T-cell (primary cell): ENCODE results near the gene BABAM2. TPM values are rescaled to one million over a fixed set of nuclear protein-coding genes. Genes with fewer than 3 reads are reported as not detected.

Experiments
- ATAC-seq, 4 experiments: fragments of 200-7000 bp in 3 of 4; fragments of 150-1000 bp in 1 of 4; cut with Tn5 transposase; replicated peaks in 1 of 4; 1 replicate in 3 of 4; 2 replicates in 1 of 4; pipeline ENCODE4 v1.10.0; 2021; ENCODE audit warnings: moderate library complexity in 3 of 4, mild to moderate bottlenecking in 2 of 4, moderate number of reproducible peaks in 1 of 4
- CTCF ChIA-PET, 2 donors: fragments of 300-600 bp; sonication (Branson Sonifier 250); formaldehyde crosslinking; loops; one replicate each; lab custom pipeline; 2022; ENCODE audit warnings: antibody characterized with exemption in 2 of 2; lab: Charles Lee
- POLR2A ChIA-PET, 2 donors: fragments of 300-600 bp; sonication (Branson Sonifier 250); formaldehyde crosslinking; loops; one replicate each; lab custom pipeline; 2022; ENCODE audit warnings: antibody characterized with exemption in 2 of 2; lab: Charles Lee
- DNase-seq, 35 experiments: peaks; one replicate each; pipeline versions ENCODE4 v3.0.0 to v3.0.0-alpha.2; 2013 to 2023
- H3K27ac ChIP-seq: one replicate; pipeline ENCODE4 v1.5.1; 2013; ENCODE audit warnings: low read length
- H3K27me3 ChIP-seq, 2 experiments: replicated peaks in 1 of 2; 1 replicate in 1 of 2; 2 replicates in 1 of 2; pipeline versions ENCODE4 v1.6.1 to v1.7.0; 2013; ENCODE audit warnings: low read length in 1 of 2, mixed read lengths in 1 of 2; ENCODE audit not compliant: control insufficient read depth in 2 of 2, insufficient read depth in 2 of 2; ENCODE audit errors: extremely low read depth in 1 of 2
- H3K36me3 ChIP-seq, 2 donors: 1 replicate in 1 of 2; 2 replicates in 1 of 2; pipeline versions ENCODE4 v1.6.1 to v1.7.0; 2013; ENCODE audit warnings: low read length in 1 of 2; ENCODE audit not compliant: control insufficient read depth in 2 of 2, insufficient read depth in 1 of 2; ENCODE audit errors: extremely low read depth in 1 of 2
- H3K4me1 ChIP-seq, 2 experiments: 1 replicate in 1 of 2; 2 replicates in 1 of 2; pipeline versions ENCODE4 v1.6.1 to v1.7.0; 2013; ENCODE audit warnings: low read length in 2 of 2, mixed read lengths in 1 of 2; ENCODE audit not compliant: insufficient read depth in 2 of 2, control insufficient read depth in 1 of 2; ENCODE audit errors: extremely low read depth in 1 of 2
- H3K4me3 ChIP-seq, 2 donors: 1 replicate in 1 of 2; 2 replicates in 1 of 2; pipeline versions ENCODE4 v1.5.1 to v1.7.0; 2013; ENCODE audit warnings: mild to moderate bottlenecking in 2 of 2, low read length in 1 of 2, moderate library complexity in 1 of 2; ENCODE audit not compliant: control insufficient read depth in 1 of 2; ENCODE audit errors: extremely low read depth in 1 of 2
- H3K9me3 ChIP-seq: 2 replicates; pipeline ENCODE4 v1.7.0; 2013
- H3K27ac Mint-ChIP-seq, 2 donors: one replicate each; pipeline ENCODE4 v1.8.0; 2020 to 2021; ENCODE audit warnings: mild to moderate bottlenecking in 2 of 2, mixed read lengths in 2 of 2
- H3K27me3 Mint-ChIP-seq, 2 donors: one replicate each; pipeline ENCODE4 v1.8.0; 2021 to 2022; ENCODE audit warnings: mixed read lengths in 2 of 2
- H3K36me3 Mint-ChIP-seq: one replicate; pipeline ENCODE4 v1.8.0; 2021; ENCODE audit warnings: mixed read lengths
- H3K4me1 Mint-ChIP-seq, 3 donors: one replicate each; pipeline ENCODE4 v1.8.0; 2020 to 2022; ENCODE audit warnings: mixed read lengths in 3 of 3, mild to moderate bottlenecking in 1 of 3
- H3K4me3 Mint-ChIP-seq, 3 donors: one replicate each; pipeline ENCODE4 v1.8.0; 2020 to 2022; ENCODE audit warnings: mild to moderate bottlenecking in 3 of 3, mixed read lengths in 3 of 3, moderate library complexity in 3 of 3
- H3K9me3 Mint-ChIP-seq, 3 donors: one replicate each; pipeline ENCODE4 v1.8.0; 2020 to 2022; ENCODE audit warnings: mixed read lengths in 3 of 3
- WGBS: methylation state at CpG from one replicate; pipeline ENCODE4 v1.1.5; 2013; ENCODE audit warnings: missing lambda C conversion rate; ENCODE audit not compliant: insufficient coverage; 5-methylcytosine and 5-hydroxymethylcytosine counted together
- total RNA-seq, 35 experiments: library from RNA in 6 of 35; stranded (reverse) in 6 of 35; fragments of 120-200 nt in 1 of 35; gene quantifications; one replicate each; pipeline versions ENCODE4 v1.2.1 to v1.2.4 and lab custom pipeline; 2013 to 2026

Gene BABAM2
- total RNA-seq, 5 donors from 2014 or later (not counting 1 experiment from before 2014, with no cell fraction given): 28.4 to 45.2 (median 37.4) TPM

DNA sequence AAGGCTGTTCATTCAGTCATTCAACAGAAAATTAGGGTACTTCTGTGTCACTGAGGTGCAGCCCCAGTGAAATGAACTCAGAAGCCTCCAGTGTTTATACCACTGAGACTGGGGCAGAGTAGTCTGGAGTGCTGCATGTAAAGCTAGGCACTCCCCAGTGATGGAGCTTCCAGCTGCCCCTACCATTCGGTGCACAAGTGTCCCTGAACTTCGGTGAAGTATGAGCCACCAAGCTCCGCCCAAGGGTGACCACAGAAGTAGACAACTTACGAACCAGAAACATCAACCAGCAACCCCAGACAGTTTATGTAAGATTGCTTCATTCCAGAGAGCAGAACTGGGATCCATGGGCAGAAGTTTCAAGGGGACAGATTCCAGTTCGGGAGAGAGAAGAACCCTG lies 431.5 kb downstream of the BABAM2 start:
- peaks cover 2 to 16% (median 4%) of the 10 kb centered on the region in 3 donors for H3K4me1 Mint-ChIP-seq
- ATAC-seq (no peak), DNase-seq (no peak)
- Histone ChIP-seq H3K9me3 (no peaks in the 10 kb centered on the region), H3K27me3 (no peaks in the 10 kb centered on the region), H3K27ac (no peak overlapping the region), H3K4me3 (no peak overlapping the region), H3K36me3 (peaks cover 0 to 3% of the 10 kb centered on the region in 2 donors), H3K4me1 (no peaks in the 10 kb centered on the region)
- H3K27ac Mint-ChIP-seq: no peak overlapping the region
- no peaks in the 10 kb centered on the region for H3K27me3 Mint-ChIP-seq
- no peaks in the 10 kb centered on the region for H3K9me3 Mint-ChIP-seq
- 98% methylated on average over 5 of the region's 5 CpGs for WGBS
- no peak overlapping the region for H3K4me3 Mint-ChIP-seq
- H3K36me3 Mint-ChIP-seq: peaks cover 7% of the 10 kb centered on the region
- CTCF ChIA-PET: no interaction called here
- POLR2A ChIA-PET: no interaction called here

DNA sequence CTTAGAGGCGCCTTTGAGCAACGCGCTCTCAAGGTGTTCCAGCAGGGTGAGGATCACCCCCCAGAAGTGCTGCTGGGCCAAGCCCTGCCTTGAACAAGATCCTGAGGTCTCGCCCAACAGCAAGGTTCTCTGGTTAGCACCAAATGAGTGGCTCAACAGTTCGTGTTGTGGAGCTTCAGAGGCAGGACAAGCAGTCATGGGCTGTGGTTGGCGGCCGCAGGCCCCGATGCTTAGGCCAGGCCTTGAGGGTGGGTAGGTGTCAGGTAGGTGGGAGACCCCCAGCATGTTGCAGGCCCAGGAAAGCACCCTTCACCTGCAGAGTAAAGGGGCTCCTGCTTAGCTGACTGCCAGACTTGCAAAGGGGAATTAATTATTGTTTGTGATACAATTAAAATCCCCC lies 431.9 kb downstream of the BABAM2 start:
- no peaks in the 10 kb centered on the region for H3K9me3 Mint-ChIP-seq
- peaks cover 0 to 3% of the 10 kb centered on the region in 2 donors for H3K36me3 ChIP-seq

GRCh38 chr2:28322981-28323396 lies 432.5 kb downstream of the BABAM2 start:
- Mint-ChIP-seq H3K9me3 (no peaks in the 10 kb centered on the region), H3K27ac (no peak overlapping the region), H3K27me3 (no peaks in the 10 kb centered on the region), H3K4me1 (peaks cover 2 to 16% (median 4%) of the 10 kb centered on the region in 3 donors), H3K36me3 (peaks cover 6% of the 10 kb centered on the region), H3K4me3 (no peak overlapping the region)
- peaks cover 0 to 3% of the 10 kb centered on the region in 2 donors for H3K36me3 ChIP-seq
- no peaks in the 10 kb centered on the region for H3K27me3 ChIP-seq
- no peak overlapping the region for H3K27ac ChIP-seq
- no peak overlapping the region for H3K4me3 ChIP-seq
- no peaks in the 10 kb centered on the region for H3K9me3 ChIP-seq
- H3K4me1 ChIP-seq: no peaks in the 10 kb centered on the region
- ATAC-seq (no peak), DNase-seq (no peak)
- ChIA-PET CTCF (no interaction called here), POLR2A (no interaction called here)
- WGBS: 100% methylated on average over 2 of the region's 6 CpGs

More for the DNA sequence above, 431.9 kb downstream of the BABAM2 start:
- Histone ChIP-seq H3K27me3 (no peaks in the 10 kb centered on the region), H3K9me3 (no peaks in the 10 kb centered on the region), H3K4me1 (no peaks in the 10 kb centered on the region), H3K4me3 (no peak overlapping the region), H3K27ac (no peak overlapping the region)
- Mint-ChIP-seq H3K27ac (no peak overlapping the region), H3K4me1 (peaks cover 2 to 16% (median 4%) of the 10 kb centered on the region in 3 donors), H3K27me3 (no peaks in the 10 kb centered on the region), H3K4me3 (no peak overlapping the region), H3K36me3 (peaks cover 8% of the 10 kb centered on the region)
- DNase-seq (no peak), ATAC-seq (no peak)
- POLR2A ChIA-PET: no interaction called here
- CTCF ChIA-PET: no interaction called here
- 100% methylated on average over 6 of the region's 8 CpGs for WGBS

GRCh38 chr2:28325173-28325566 lies 434.6 kb downstream of the BABAM2 start:
- no peaks in the 10 kb centered on the region for H3K9me3 ChIP-seq
- Mint-ChIP-seq H3K9me3 (no peaks in the 10 kb centered on the region), H3K4me1 (peaks cover 4 to 16% (median 4%) of the 10 kb centered on the region in 3 donors), H3K4me3 (peak overlapping the region in 1 of 3 donors; percentile 45), H3K27me3 (no peaks in the 10 kb centered on the region), H3K36me3 (peaks cover 23% of the 10 kb centered on the region), H3K27ac (no peak overlapping the region)
- no peaks in the 10 kb centered on the region for H3K4me1 ChIP-seq
- ATAC-seq: peak in 1 of 4 experiments; percentile 46
- H3K27me3 ChIP-seq: no peaks in the 10 kb centered on the region
- CTCF ChIA-PET: no interaction called here
- H3K27ac ChIP-seq: no peak overlapping the region
- POLR2A ChIA-PET: no interaction called here
- no peak overlapping the region for H3K4me3 ChIP-seq
- H3K36me3 ChIP-seq: peaks cover 0 to 3% of the 10 kb centered on the region in 2 donors
- WGBS: 82% methylated on average over 5 of the region's 5 CpGs
- DNase-seq: peak in 1 of 35 experiments; percentile 12

GRCh38 chr2:28325567-28326468 lies 435.3 kb downstream of the BABAM2 start:
- Mint-ChIP-seq H3K36me3 (peaks cover 26% of the 10 kb centered on the region), H3K27ac (no peak overlapping the region), H3K27me3 (no peaks in the 10 kb centered on the region), H3K9me3 (no peaks in the 10 kb centered on the region), H3K4me3 (peak overlapping the region in 1 of 3 donors; percentile 45), H3K4me1 (peaks cover 4 to 16% (median 4%) of the 10 kb centered on the region in 3 donors)
- H3K27ac ChIP-seq: no peak overlapping the region
- no peaks in the 10 kb centered on the region for H3K27me3 ChIP-seq
- H3K36me3 ChIP-seq: no peaks in the 10 kb centered on the region
- no peaks in the 10 kb centered on the region for H3K4me1 ChIP-seq
- ATAC-seq: no peak
- WGBS: 58% methylated on average over 7 of the region's 10 CpGs
- POLR2A ChIA-PET: no interaction called here
- DNase-seq: peak in 1 of 35 experiments; percentile 3
- CTCF ChIA-PET: no interaction called here
- no peaks in the 10 kb centered on the region for H3K9me3 ChIP-seq
- no peak overlapping the region for H3K4me3 ChIP-seq

DNA sequence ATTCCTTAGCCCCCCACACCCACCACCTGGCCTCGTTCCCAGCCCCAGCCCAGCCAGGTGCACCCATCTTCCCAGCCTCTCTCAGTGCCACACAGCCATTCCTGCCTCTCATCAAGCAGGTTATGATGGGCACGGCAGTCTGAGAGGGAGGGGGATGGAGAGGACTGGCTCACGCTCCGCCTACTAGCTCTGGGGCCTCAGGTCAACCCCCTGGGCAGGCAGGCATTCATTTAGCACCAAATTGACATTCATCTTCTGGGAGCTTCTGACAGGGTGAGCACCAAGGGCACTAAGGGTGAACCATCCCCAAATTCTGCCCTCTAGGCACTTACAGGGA lies 435.9 kb downstream of the BABAM2 start:
- no peak overlapping the region for H3K27ac ChIP-seq
- ChIA-PET CTCF (no interaction called here), POLR2A (interaction anchor here in 1 of 2 donors (0.5 kb wide), 1 partner anchor 75 kb away, joined by 3 read pairs; no protein-coding TSS in a partner anchor)
- H3K4me3 Mint-ChIP-seq: no peak overlapping the region
- H3K27ac Mint-ChIP-seq: no peak overlapping the region
- H3K36me3 Mint-ChIP-seq: peaks cover 32% of the 10 kb centered on the region
- WGBS: 100% methylated on average over 2 of the region's 4 CpGs
- no peaks in the 10 kb centered on the region for H3K4me1 ChIP-seq
- H3K9me3 ChIP-seq: no peaks in the 10 kb centered on the region
- no peak overlapping the region for H3K4me3 ChIP-seq
- peaks cover 4 to 16% (median 4%) of the 10 kb centered on the region in 3 donors for H3K4me1 Mint-ChIP-seq
- H3K27me3 Mint-ChIP-seq: no peaks in the 10 kb centered on the region
- no peaks in the 10 kb centered on the region for H3K9me3 Mint-ChIP-seq
- ATAC-seq: no peak
- H3K27me3 ChIP-seq: no peaks in the 10 kb centered on the region
- no peak for DNase-seq
- no peaks in the 10 kb centered on the region for H3K36me3 ChIP-seq
